Ishikawa (cell line): ENCODE measurements around the gene LCA5.

ENCODE experiments used
- CREB1 ChIP-seq: IDR thresholded peaks from 2 replicates; pipeline ENCODE4 v1.6.1; 2012; ENCODE audit warnings: low read depth
- TAF1 ChIP-seq: IDR thresholded peaks from 2 replicates; pipeline ENCODE4 v1.6.1; 2012; ENCODE audit warnings: low read depth, mild to moderate bottlenecking

DNA sequence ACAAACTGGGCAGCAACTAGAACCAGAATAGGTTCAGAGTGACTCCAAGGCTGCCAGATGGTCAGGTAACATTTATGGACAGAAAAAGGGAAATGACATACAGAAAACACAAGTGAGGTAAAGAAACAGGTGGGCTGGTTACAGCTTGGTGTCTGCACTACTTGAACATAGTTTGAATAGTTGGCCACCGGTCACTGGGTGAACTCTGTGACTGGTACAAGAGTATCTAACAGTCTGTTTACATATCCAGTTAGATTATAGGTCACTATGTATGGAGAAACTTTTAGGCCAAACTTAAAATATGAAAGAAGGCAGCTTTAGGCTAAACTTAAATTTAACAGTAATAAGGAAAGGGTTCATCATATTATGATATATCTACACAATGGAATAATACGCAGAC is 32.9 kb downstream of the LCA5 start:
- no peak for TF ChIP-seq TAF1
- no peak for TF ChIP-seq CREB1
